ENCODE data around the gene FAM114A2.
"Not testable (repeated sequence)": the region's sequence is repeated elsewhere in the genome, so short reads cannot be mapped to it uniquely, and the experiment has no call there.

FAM114A2 gene

GRCh38 chr5:154053468-154053867 lies 14.8 kb upstream of the FAM114A2 start:
- in situ Hi-C loops (cut with MboI; ENCODE audit: low sequenced_read_pairs), result no loop called here

- in situ Hi-C loops (cut with MboI; ENCODE audit: low sequenced_read_pairs), result no loop called here
Observed at GRCh38 chr5:154049636-154050035, 10.9 kb upstream of the FAM114A2 start.

GRCh38 chr5:154047324-154047723 lies 8.6 kb upstream of the FAM114A2 start:
- in situ Hi-C loops (cut with MboI; ENCODE audit: low sequenced_read_pairs), result no loop called here

- in situ Hi-C loops (cut with MboI; ENCODE audit: low sequenced_read_pairs), result no loop called here
Observed at GRCh38 chr5:154046486-154046885, 7.8 kb upstream of the FAM114A2 start.

- in situ Hi-C loops (cut with MboI; ENCODE audit: low sequenced_read_pairs), result no loop called here
Observed at GRCh38 chr5:154044581-154044980, 5.9 kb upstream of the FAM114A2 start.

- in situ Hi-C loops (cut with MboI; ENCODE audit: low sequenced_read_pairs), result no loop called here
Observed at GRCh38 chr5:154044099-154044498, 5.4 kb upstream of the FAM114A2 start.

GRCh38 chr5:154042766-154043165 lies 4.1 kb upstream of the FAM114A2 start:
- in situ Hi-C loops (cut with MboI; ENCODE audit: low sequenced_read_pairs), result no loop called here

- in situ Hi-C loops (cut with MboI; ENCODE audit: low sequenced_read_pairs), result no loop called here
Observed at GRCh38 chr5:154039458-154039829, 734 bp upstream of the FAM114A2 start.

GRCh38 chr5:154038261-154038706 lies 426 bp downstream of the FAM114A2 start:
- in situ Hi-C loops (cut with MboI; ENCODE audit: low sequenced_read_pairs), result no loop called here

- in situ Hi-C loops (cut with MboI; ENCODE audit: low sequenced_read_pairs), result no loop called here
Observed at GRCh38 chr5:154034944-154035343, 3.8 kb downstream of the FAM114A2 start.

GRCh38 chr5:154031937-154032489 lies 6.7 kb downstream of the FAM114A2 start:
- in situ Hi-C loops (cut with MboI; ENCODE audit: low sequenced_read_pairs), result no loop called here

- in situ Hi-C loops (cut with MboI; ENCODE audit: low sequenced_read_pairs), result no loop called here
Observed at GRCh38 chr5:154025951-154026350, 12.8 kb downstream of the FAM114A2 start.

- in situ Hi-C loops (cut with MboI; ENCODE audit: low sequenced_read_pairs), result not testable (repeated sequence)
Observed at GRCh38 chr5:154018919-154019318, 19.8 kb downstream of the FAM114A2 start.

- in situ Hi-C loops (cut with MboI; ENCODE audit: low sequenced_read_pairs), result no loop called here
Observed at GRCh38 chr5:154015071-154015693, 23.5 kb downstream of the FAM114A2 start.

- in situ Hi-C loops (cut with MboI; ENCODE audit: low sequenced_read_pairs), result no loop called here
Observed at GRCh38 chr5:154010660-154011059, 28.1 kb downstream of the FAM114A2 start.

GRCh38 chr5:154005648-154006047 lies 33.1 kb downstream of the FAM114A2 start:
- in situ Hi-C loops (cut with MboI; ENCODE audit: low sequenced_read_pairs), result no loop called here

GRCh38 chr5:154002511-154003020 lies 36.1 kb downstream of the FAM114A2 start:
- in situ Hi-C loops (cut with MboI; ENCODE audit: low sequenced_read_pairs), result no loop called here

GRCh38 chr5:154002093-154002492 lies 36.6 kb downstream of the FAM114A2 start:
- in situ Hi-C loops (cut with MboI; ENCODE audit: low sequenced_read_pairs), result no loop called here

- in situ Hi-C loops (cut with MboI; ENCODE audit: low sequenced_read_pairs), result no loop called here
Observed at GRCh38 chr5:154000703-154001102, 38.0 kb downstream of the FAM114A2 start.

GRCh38 chr5:153999995-154000394 lies 38.7 kb downstream of the FAM114A2 start:
- in situ Hi-C loops (cut with MboI; ENCODE audit: low sequenced_read_pairs), result no loop called here

- in situ Hi-C loops (cut with MboI; ENCODE audit: low sequenced_read_pairs), result no loop called here
Observed at GRCh38 chr5:153998768-153999167, 39.9 kb downstream of the FAM114A2 start.

- in situ Hi-C loops (cut with MboI; ENCODE audit: low sequenced_read_pairs), result no loop called here
Observed at GRCh38 chr5:153998010-153998409, 40.7 kb downstream of the FAM114A2 start.

GRCh38 chr5:153991168-153991567 lies 47.5 kb downstream of the FAM114A2 start:
- in situ Hi-C loops (cut with MboI; ENCODE audit: low sequenced_read_pairs), result no loop called here

All from hTERT RPE-1 (cell line).